GM23338 (cell line): ENCODE measurements around the gene SEM1. TPM values are rescaled to one million over a fixed set of nuclear protein-coding genes. Genes with fewer than 3 reads are reported as not detected.

Experiments used
- ATAC-seq: fragments of 200-7000 bp; cut with Tn5 transposase; 3 replicates; pipeline ENCODE4 v1.9.1; 2020
- DNase-seq: peaks from one replicate; pipeline ENCODE4 v3.0.0-alpha.2; 2015; ENCODE audit warnings: low spot score
- H2AFZ ChIP-seq: fragments of 200-600 bp; sonication (generic); 2 replicates; pipeline ENCODE4 v1.8.0; 2016; ENCODE audit warnings: antibody characterized with exemption, mild to moderate bottlenecking, moderate library complexity
- H3F3A ChIP-seq: fragments of 200-600 bp; sonication (generic); replicated peaks from 2 replicates; pipeline ENCODE4 v1.8.0; 2017; ENCODE audit warnings: antibody characterized with exemption, mixed run types, low read depth
- H3K27ac ChIP-seq: fragments of 200-600 bp; sonication (generic); 2 replicates; pipeline ENCODE4 v1.6.1; 2016; ENCODE audit warnings: low read depth
- H3K27me3 ChIP-seq: fragments of 200-600 bp; sonication (generic); 2 replicates; pipeline ENCODE4 v1.8.0; 2016; ENCODE audit warnings: mild to moderate bottlenecking, mixed run types, moderate library complexity; ENCODE audit not compliant: insufficient read depth
- H3K36me3 ChIP-seq: fragments of 200-600 bp; sonication (generic); 2 replicates; pipeline ENCODE4 v1.8.0; 2016; ENCODE audit warnings: mild to moderate bottlenecking; ENCODE audit not compliant: insufficient read depth
- H3K4me1 ChIP-seq: fragments of 200-600 bp; sonication (generic); 2 replicates; pipeline ENCODE4 v1.8.0; 2016; ENCODE audit warnings: mild to moderate bottlenecking, moderate library complexity; ENCODE audit not compliant: insufficient read depth
- H3K4me2 ChIP-seq: fragments of 200-600 bp; sonication (generic); 2 replicates; pipeline ENCODE4 v1.7.1; 2017; ENCODE audit warnings: mixed run types
- H3K4me3 ChIP-seq: fragments of 200-600 bp; sonication (generic); 2 replicates; pipeline ENCODE4 v1.6.1; 2016; ENCODE audit warnings: mixed run types
- H3K79me2 ChIP-seq: fragments of 200-600 bp; sonication (generic); replicated peaks from 2 replicates; pipeline ENCODE4 v1.8.0; 2017; ENCODE audit warnings: mild to moderate bottlenecking; ENCODE audit not compliant: insufficient read depth
- H3K9me2 ChIP-seq: fragments of 200-600 bp; sonication (generic); 2 replicates; pipeline ENCODE4 v1.8.0; 2017; ENCODE audit not compliant: insufficient read depth
- H4K20me1 ChIP-seq: fragments of 200-600 bp; sonication (generic); replicated peaks from 2 replicates; pipeline ENCODE4 v1.8.0; 2017; ENCODE audit warnings: mild to moderate bottlenecking; ENCODE audit not compliant: insufficient read depth
- H3K27ac Mint-ChIP-seq: 2 replicates; pipeline ENCODE4 v1.8.0; 2020; ENCODE audit warnings: inconsistent platforms, mild to moderate bottlenecking, moderate library complexity, mixed read lengths
- H3K27me3 Mint-ChIP-seq: 3 replicates; pipeline ENCODE4 v1.8.0; 2022; ENCODE audit warnings: low read depth, mild to moderate bottlenecking, moderate library complexity, mixed read lengths, inconsistent platforms; ENCODE audit not compliant: insufficient read depth, poor library complexity
- H3K36me3 Mint-ChIP-seq: 3 replicates; pipeline ENCODE4 v1.8.0; 2021; ENCODE audit warnings: low read depth, mild to moderate bottlenecking, inconsistent platforms, moderate library complexity, mixed read lengths
- H3K4me1 Mint-ChIP-seq: 3 replicates; pipeline ENCODE4 v1.8.0; 2020; ENCODE audit warnings: mild to moderate bottlenecking, inconsistent platforms, mixed read lengths
- H3K4me3 Mint-ChIP-seq: 3 replicates; pipeline ENCODE4 v1.8.0; 2021; ENCODE audit warnings: moderate library complexity, mild to moderate bottlenecking, inconsistent platforms, mixed read lengths
- H3K9me3 Mint-ChIP-seq: 3 replicates; pipeline ENCODE4 v1.8.0; 2020; ENCODE audit warnings: moderate library complexity, mild to moderate bottlenecking, inconsistent platforms, mixed read lengths
- CREB1 ChIP-seq: fragments of 250-450 bp; sonication (Bioruptor Pico); IDR thresholded peaks from 2 replicates; pipeline ENCODE4 v1.5.0; 2020; ENCODE audit warnings: low read depth, mild to moderate bottlenecking, moderate library complexity
- EZH2 ChIP-seq: fragments of 200-600 bp; sonication (generic); IDR thresholded peaks from one replicate; pipeline ENCODE4 v1.8.0; 2017; ENCODE audit warnings: antibody characterized with exemption, mild to moderate bottlenecking, low read depth; ENCODE audit not compliant: unreplicated experiment
- EZH2phosphoT487 ChIP-seq: fragments of 200-600 bp; sonication (generic); IDR thresholded peaks from one replicate; pipeline ENCODE4 v1.8.1; 2018; ENCODE audit warnings: antibody characterized with exemption; ENCODE audit not compliant: unreplicated experiment
- JUNB ChIP-seq: IDR thresholded peaks from one replicate; pipeline ENCODE4 v1.6.1; 2016; ENCODE audit warnings: antibody characterized with exemption; ENCODE audit not compliant: unreplicated experiment
- NANOG ChIP-seq: IDR thresholded peaks from 2 replicates; pipeline ENCODE4 v1.6.1; 2016; ENCODE audit warnings: antibody characterized with exemption, borderline replicate concordance
- STAT1 ChIP-seq: IDR thresholded peaks from one replicate; pipeline ENCODE4 v1.6.1; 2016; ENCODE audit warnings: antibody characterized with exemption; ENCODE audit not compliant: unreplicated experiment
- polyA plus RNA-seq: library from polyadenylated mRNA; unstranded; fragments of >200 nt; fragmentation: Nextera tagmentation; extraction: Ambion mirVana; gene quantifications from 2 replicates; pipeline ENCODE4 v1.2.1, GENCODE V29; 2016
- total RNA-seq: library from RNA; depleted of rRNA; stranded (reverse); fragments of >200 nt; shearing (Covaris generic); gene quantifications from 2 replicates; pipeline ENCODE4 v1.2.3, GENCODE V29; 2014
- TF ChIP-seq, protein P1 (sequence below): IDR thresholded peaks from one replicate; pipeline ENCODE4 v1.6.1; 2018; ENCODE audit warnings: antibody characterized with exemption; ENCODE audit not compliant: unreplicated experiment
- TF ChIP-seq, protein P2 (sequence below): IDR thresholded peaks from 2 replicates; pipeline ENCODE4 v1.6.1; 2016; ENCODE audit warnings: antibody characterized with exemption

The SEM1 gene
- total and polyA plus RNA-seq, 2 experiments from 2014 or later, result 71.7 to 1,042 TPM

- no peak for TF ChIP-seq EZH2phosphoT487
- TF ChIP-seq, protein P1, sequence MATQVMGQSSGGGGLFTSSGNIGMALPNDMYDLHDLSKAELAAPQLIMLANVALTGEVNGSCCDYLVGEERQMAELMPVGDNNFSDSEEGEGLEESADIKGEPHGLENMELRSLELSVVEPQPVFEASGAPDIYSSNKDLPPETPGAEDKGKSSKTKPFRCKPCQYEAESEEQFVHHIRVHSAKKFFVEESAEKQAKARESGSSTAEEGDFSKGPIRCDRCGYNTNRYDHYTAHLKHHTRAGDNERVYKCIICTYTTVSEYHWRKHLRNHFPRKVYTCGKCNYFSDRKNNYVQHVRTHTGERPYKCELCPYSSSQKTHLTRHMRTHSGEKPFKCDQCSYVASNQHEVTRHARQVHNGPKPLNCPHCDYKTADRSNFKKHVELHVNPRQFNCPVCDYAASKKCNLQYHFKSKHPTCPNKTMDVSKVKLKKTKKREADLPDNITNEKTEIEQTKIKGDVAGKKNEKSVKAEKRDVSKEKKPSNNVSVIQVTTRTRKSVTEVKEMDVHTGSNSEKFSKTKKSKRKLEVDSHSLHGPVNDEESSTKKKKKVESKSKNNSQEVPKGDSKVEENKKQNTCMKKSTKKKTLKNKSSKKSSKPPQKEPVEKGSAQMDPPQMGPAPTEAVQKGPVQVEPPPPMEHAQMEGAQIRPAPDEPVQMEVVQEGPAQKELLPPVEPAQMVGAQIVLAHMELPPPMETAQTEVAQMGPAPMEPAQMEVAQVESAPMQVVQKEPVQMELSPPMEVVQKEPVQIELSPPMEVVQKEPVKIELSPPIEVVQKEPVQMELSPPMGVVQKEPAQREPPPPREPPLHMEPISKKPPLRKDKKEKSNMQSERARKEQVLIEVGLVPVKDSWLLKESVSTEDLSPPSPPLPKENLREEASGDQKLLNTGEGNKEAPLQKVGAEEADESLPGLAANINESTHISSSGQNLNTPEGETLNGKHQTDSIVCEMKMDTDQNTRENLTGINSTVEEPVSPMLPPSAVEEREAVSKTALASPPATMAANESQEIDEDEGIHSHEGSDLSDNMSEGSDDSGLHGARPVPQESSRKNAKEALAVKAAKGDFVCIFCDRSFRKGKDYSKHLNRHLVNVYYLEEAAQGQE, result no peak
- TF ChIP-seq EZH2, result no peak
Observed at GRCh38 chr7:96665689-96666088, 44.0 kb downstream of the SEM1 start (continued).

DNA sequence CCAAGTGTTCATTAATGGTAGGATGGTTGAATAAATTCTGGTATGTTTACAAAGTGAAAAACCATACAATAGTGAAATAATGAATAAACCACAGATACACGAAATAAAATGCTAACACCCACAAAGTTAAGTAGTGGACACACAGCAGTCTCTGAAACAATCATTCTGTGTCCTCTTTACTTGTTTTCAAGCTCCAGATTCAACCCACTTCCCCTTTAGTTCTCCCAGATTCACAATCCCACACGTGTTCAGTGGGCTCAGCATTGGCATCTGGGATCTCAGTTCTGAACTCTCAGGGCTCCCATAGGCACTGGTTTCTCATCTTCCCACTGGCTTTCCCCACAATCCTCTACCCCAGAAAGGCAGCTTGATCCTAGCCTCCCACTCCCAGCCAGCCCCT is 44.9 kb downstream of the SEM1 start:
- H3K36me3 ChIP-seq, result no peaks in the 10 kb centered on the region
- H3K4me1 ChIP-seq, result no peaks in the 10 kb centered on the region
- H3K27ac Mint-ChIP-seq, result no peak overlapping the region
- no peaks in the 10 kb centered on the region for H3K4me1 Mint-ChIP-seq
- ATAC-seq, result no peak
- H3K4me3 ChIP-seq, result no peak overlapping the region
- no peak for DNase-seq
- no peak overlapping the region for H3K27ac ChIP-seq
- no peak overlapping the region for H3K4me2 ChIP-seq
- no peaks in the 10 kb centered on the region for H4K20me1 ChIP-seq
- H3K27me3 ChIP-seq, result no peaks in the 10 kb centered on the region
- H3K79me2 ChIP-seq, result no peaks in the 10 kb centered on the region
- peaks cover 4% of the 10 kb centered on the region; the same call in 1 of the 3 replicates for H3K36me3 Mint-ChIP-seq
- no peak overlapping the region for H2AFZ ChIP-seq
- no peak overlapping the region for H3K4me3 Mint-ChIP-seq
- no peaks in the 10 kb centered on the region for H3K27me3 Mint-ChIP-seq
- TF ChIP-seq EZH2 (no peak), EZH2phosphoT487 (no peak), NANOG (no peak)
- TF ChIP-seq, protein P2, sequence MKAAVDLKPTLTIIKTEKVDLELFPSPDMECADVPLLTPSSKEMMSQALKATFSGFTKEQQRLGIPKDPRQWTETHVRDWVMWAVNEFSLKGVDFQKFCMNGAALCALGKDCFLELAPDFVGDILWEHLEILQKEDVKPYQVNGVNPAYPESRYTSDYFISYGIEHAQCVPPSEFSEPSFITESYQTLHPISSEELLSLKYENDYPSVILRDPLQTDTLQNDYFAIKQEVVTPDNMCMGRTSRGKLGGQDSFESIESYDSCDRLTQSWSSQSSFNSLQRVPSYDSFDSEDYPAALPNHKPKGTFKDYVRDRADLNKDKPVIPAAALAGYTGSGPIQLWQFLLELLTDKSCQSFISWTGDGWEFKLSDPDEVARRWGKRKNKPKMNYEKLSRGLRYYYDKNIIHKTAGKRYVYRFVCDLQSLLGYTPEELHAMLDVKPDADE, result no peak
- H3F3A ChIP-seq, result no peaks in the 10 kb centered on the region
- H3K9me3 Mint-ChIP-seq, result no peaks in the 10 kb centered on the region
- H3K9me2 ChIP-seq, result no peaks in the 10 kb centered on the region

GRCh38 chr7:96663871-96664445 is 45.7 kb downstream of the SEM1 start:
- Histone ChIP-seq H3K79me2 (no peaks in the 10 kb centered on the region), H3K4me2 (no peak overlapping the region), H4K20me1 (no peaks in the 10 kb centered on the region), H3K4me3 (no peak overlapping the region), H3K4me1 (no peaks in the 10 kb centered on the region), H3K9me2 (no peaks in the 10 kb centered on the region), H3K27ac (no peak overlapping the region), H2AFZ (no peak overlapping the region), H3K27me3 (no peaks in the 10 kb centered on the region), H3F3A (no peaks in the 10 kb centered on the region), H3K36me3 (no peaks in the 10 kb centered on the region)
- Mint-ChIP-seq H3K4me1 (no peaks in the 10 kb centered on the region), H3K27ac (no peak overlapping the region), H3K4me3 (no peak overlapping the region), H3K27me3 (peaks cover 1% of the 10 kb centered on the region), H3K9me3 (no peaks in the 10 kb centered on the region), H3K36me3 (peaks cover 4% of the 10 kb centered on the region; the same call in 1 of the 3 replicates)
- ATAC-seq (no peak), DNase-seq (peak; percentile 4)
- no peak for TF ChIP-seq EZH2phosphoT487
- TF ChIP-seq CREB1, result no peak
- TF ChIP-seq, protein P1, result no peak
- TF ChIP-seq EZH2, result no peak
- TF ChIP-seq STAT1, result no peak
- no peak for TF ChIP-seq JUNB
- no peak for TF ChIP-seq NANOG
